Heart right ventricle (tissue), 16 donors: Measurements from ENCODE around the gene GSTT2B. TPM values are rescaled to one million over a fixed set of nuclear protein-coding genes. Genes with fewer than 3 reads are reported as not detected.
A peak's percentile ranks its signal among the peaks of the same experiment; 100 is the strongest.
"Not testable (repeated sequence)": the region's sequence is repeated elsewhere in the genome, so short reads cannot be mapped to it uniquely, and the experiment has no call there.

Experiments used
- ATAC-seq, 8 donors: fragments of 200-7000 bp; cut with Tn5 transposase; one replicate each; pipeline ENCODE4 v1.9.1; 2020; ENCODE audit warnings: mild to moderate bottlenecking in 8 of 8, moderate library complexity in 8 of 8, moderate number of reproducible peaks in 1 of 8
- DNase-seq, 2 donors: peaks; one replicate each; pipeline ENCODE4 v3.0.0-alpha.2; 2020
- H3K27ac ChIP-seq, 10 donors: fragments of 200-600 bp; sonication (generic) in 2 of 10; one replicate each; pipeline versions ENCODE4 v1.5.0 to v1.8.0; 2020 to 2022; ENCODE audit warnings: mild to moderate bottlenecking in 3 of 10
- H3K27me3 ChIP-seq, 7 donors: fragments of 200-600 bp; one replicate each; pipeline ENCODE4 v1.8.0; 2021 to 2022; ENCODE audit warnings: mild to moderate bottlenecking in 2 of 7
- H3K36me3 ChIP-seq, 9 donors: fragments of 200-600 bp; sonication (generic) in 1 of 9; one replicate each; pipeline versions ENCODE4 v1.5.0 to v1.8.0; 2020 to 2022; ENCODE audit warnings: mild to moderate bottlenecking in 2 of 9
- H3K4me1 ChIP-seq, 9 donors: fragments of 200-600 bp; sonication (generic) in 1 of 9; one replicate each; pipeline versions ENCODE4 v1.5.0 to v1.8.0; 2020 to 2022; ENCODE audit warnings: mild to moderate bottlenecking in 4 of 9
- H3K4me3 ChIP-seq, 10 donors: fragments of 200-600 bp; sonication (generic) in 2 of 10; one replicate each; pipeline versions ENCODE4 v1.5.0 to v1.8.0; 2020 to 2022; ENCODE audit warnings: mild to moderate bottlenecking in 7 of 10, moderate library complexity in 2 of 10
- H3K9me3 ChIP-seq, 11 donors: fragments of 200-600 bp in 10 of 11; sonication (generic) in 2 of 11; one replicate each; pipeline versions ENCODE4 v1.5.0 to v1.8.0; 2013 to 2022; ENCODE audit warnings: mild to moderate bottlenecking in 2 of 11, control low read depth in 1 of 11, moderate library complexity in 1 of 11
- CTCF ChIP-seq, 9 donors: fragments of 200-600 bp; sonication (generic) in 2 of 9; IDR thresholded peaks; one replicate each; pipeline versions ENCODE4 v1.5.0 to v1.8.0; 2021 to 2022; ENCODE audit warnings: antibody characterized with exemption in 9 of 9, mild to moderate bottlenecking in 5 of 9, moderate library complexity in 1 of 9
- WGBS, 2 donors: extraction: QIAGEN DNeasy Blood & Tissue Kit; methylation state at CpG; one replicate each; pipeline ENCODE4 v1.1.7; 2013; ENCODE audit warnings: inconsistent platforms in 1 of 2; 5-methylcytosine and 5-hydroxymethylcytosine counted together
- intact Hi-C, 10 donors: fragments of 100-400 bp; cut with DNase I; formaldehyde crosslinking; loops; one replicate each; pipeline versions ENCODE4 v1.11.1 to v1.14.2; 2022
- polyA plus RNA-seq, 2 donors: library from polyadenylated mRNA; stranded (reverse); fragments of 200-250 nt; gene quantifications; one replicate each; pipeline ENCODE4 v1.2.3, GENCODE V29; 2013
- total RNA-seq, 10 donors: library from RNA; stranded (reverse); fragmentation: NEBNext Ultra II Directional in 3 of 10; extraction: Animal tissue kit (Norgen Biotek cat#: 25700) in 3 of 10; gene quantifications; one replicate each; pipeline versions ENCODE4 v1.2.1 to v1.2.4, GENCODE V29; 2021 to 2023
- donor health status: Arrhythmogenic right ventricular cardiomyopathy.
- donor health status: ischemic (EF 13 %, LVEDD 7.1; RV severe dilation, severe dysfunction).
- donor health status: healthy with polysubstance abuse.
- donor health status: DM: no; HTN: yes; CAD: no.
- donor health status: DM: no; HTN: no; CAD: no.
- donor health status: ischemic (EF 25% LVEDD 6.9; RV normal size, moderate dysfunction).
- donor health status: ischemic (EF 25% LVEDD 5.7; RV mildly dilated, moderate dysfunction).
- donor health status: healthy.
- donor health status: DM: yes; HTN: yes; CAD: no.
- donor health status: Ischemic cardiomyopathy.
- donor health status: ischemic (EF 35%, LVEDD 5.7; RV mildly dilated, moderate dysfunction).
- donor health status: nonischemic (EF 11% LVEDD 7.7; RV severe dilation, severe dysfunction).
- donor health status: DM: yes; HTN: yes; CAD: no.
- donor health status: PGD.
- donor health status: ischemic (EF 29% LVEDD 5.4; RV normal size, mild dysfunction).
- donor health status: nonischemic (EF 23%, LVEDD 6.1; RV moderate dilation, normal function).

The GSTT2B gene
- total and polyA plus RNA-seq, 12 donors: 1.3 to 25.4 (median 5.4) TPM

DNA sequence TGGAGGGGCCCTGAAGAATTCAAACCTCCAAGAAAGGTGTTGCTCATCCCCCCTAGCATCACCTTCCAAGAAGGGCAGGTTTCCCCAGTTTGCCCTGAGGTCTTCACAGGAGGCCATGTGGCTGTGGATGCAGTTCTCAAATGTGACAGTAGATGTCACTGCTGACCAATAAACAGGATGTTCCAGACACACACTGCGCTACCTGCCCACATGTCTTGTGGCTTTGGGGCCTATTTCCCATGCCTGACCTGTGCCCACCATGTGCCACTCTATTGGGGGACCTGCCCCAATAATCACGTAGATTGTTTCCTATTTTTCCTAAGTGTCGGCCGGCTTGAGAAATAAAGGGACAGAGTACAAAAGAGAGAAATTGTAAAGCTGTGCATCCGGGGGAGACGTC, 23.4 kb upstream of the GSTT2B start:
- intact Hi-C loops: loop anchor here in 1 of 10 donors (10.0 kb wide), 1 partner anchor 260 kb away; the partner anchor contains the start of gene GGT5

DNA sequence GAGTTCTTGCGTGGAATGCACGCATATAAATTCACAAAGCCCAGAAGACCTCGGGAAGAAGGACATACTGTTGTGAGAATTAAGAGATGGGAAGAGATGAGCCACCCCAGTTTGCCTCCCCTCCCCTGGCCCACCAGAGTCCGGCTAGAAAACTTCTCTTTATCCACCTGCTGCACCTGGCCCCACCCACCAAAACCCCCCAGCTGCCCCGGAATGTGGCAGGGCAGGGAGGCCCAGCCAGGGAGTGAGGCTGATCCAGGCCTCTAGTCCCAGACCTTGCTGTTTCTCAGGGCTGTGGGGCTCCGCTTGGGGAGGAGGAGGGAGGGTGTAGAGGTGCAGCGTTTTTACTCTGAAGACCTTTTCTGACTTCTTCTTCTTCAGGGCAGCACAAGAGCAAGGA, 19.6 kb upstream of the GSTT2B start:
- H3K36me3 ChIP-seq, ATAC-seq, H3K9me3 ChIP-seq, H3K27ac ChIP-seq, H3K4me1 ChIP-seq, H3K27me3 ChIP-seq, DNase-seq: not testable (repeated sequence)
- WGBS, 2 donors: 52 to 81% methylated on average over 5 to 6 of the region's 7 CpGs
- intact Hi-C loops: loop anchor here in 1 of 10 donors (10.0 kb wide), 1 partner anchor 264 kb away; the partner anchor contains the start of gene GGT5
- peak overlapping the region in 1 of 10 donors; percentile 38 for H3K4me3 ChIP-seq

More for the DNA sequence above, 23.4 kb upstream of the GSTT2B start:
- DNase-seq (no peak), ATAC-seq (peak in 4 of 8 donors; percentile 16 to 65 (median 36))
- Histone ChIP-seq H3K4me3 (no peak overlapping the region), H3K27ac (no peak overlapping the region), H3K4me1 (no peaks in the 10 kb centered on the region), H3K27me3 (no peaks in the 10 kb centered on the region), H3K9me3 (no peaks in the 10 kb centered on the region), H3K36me3 (no peaks in the 10 kb centered on the region)
- 36 to 44% methylated on average over 6 of the region's 6 CpGs for WGBS, 2 donors
- TF ChIP-seq CTCF (IDR thresholded peaks at IDR 0.05): peak in 6 of 9 donors; percentile 50 to 82 (median 58)

GRCh38 chr22:23979557-23980240, 18.7 kb upstream of the GSTT2B start, which contains the start of gene GSTT2:
GSTT2 (plus strand) TSS chr22:23980134.
- intact Hi-C loops: loop anchor here in 3 of 10 donors (10.0 kb wide), 3 partner anchors 55 to 265 kb away; partner anchors contain the start of gene GGT5 (in 1 of the 3)
- H3K27me3 ChIP-seq, H3K4me1 ChIP-seq, DNase-seq, H3K27ac ChIP-seq, H3K9me3 ChIP-seq, H3K36me3 ChIP-seq: not testable (repeated sequence)
- no CpG with 5 or more reads among the region's 41 CpGs for WGBS, 2 donors
- ATAC-seq: peak; percentile 84 to 95 (median 91)
- peak within 1 kb of the TSS in 1 of 10 donors; percentile 38 for H3K4me3 ChIP-seq

DNA sequence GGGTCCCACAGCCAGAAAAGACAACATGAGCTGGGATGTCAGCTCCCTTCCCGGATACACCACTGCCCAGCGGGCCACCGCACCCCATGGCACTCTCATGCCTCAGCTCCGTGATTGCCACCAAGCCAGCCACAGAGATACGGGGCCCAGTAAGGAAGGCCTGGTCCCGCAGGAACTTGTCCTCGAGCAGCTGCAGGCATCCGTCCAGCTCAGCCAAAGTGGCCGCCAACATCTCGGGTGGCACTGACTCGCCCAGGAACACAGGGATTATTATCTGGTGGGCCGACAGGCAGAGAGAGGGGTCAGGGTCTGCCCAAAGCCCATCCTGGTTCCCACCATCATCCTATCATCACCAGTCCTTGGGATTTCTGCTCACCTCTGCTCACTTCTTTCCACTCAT, 16.3 kb upstream of the GSTT2B start:
- H3K27me3 ChIP-seq, H3K9me3 ChIP-seq, H3K4me3 ChIP-seq, DNase-seq, H3K36me3 ChIP-seq, H3K27ac ChIP-seq, ATAC-seq, H3K4me1 ChIP-seq: not testable (repeated sequence)
- intact Hi-C loops: loop anchor here in 2 of 10 donors (10.0 kb wide), 2 partner anchors 53 to 63 kb away; no protein-coding TSS in a partner anchor
- WGBS, 2 donors: 81 to 89% methylated on average over 7 of the region's 12 CpGs

DNA sequence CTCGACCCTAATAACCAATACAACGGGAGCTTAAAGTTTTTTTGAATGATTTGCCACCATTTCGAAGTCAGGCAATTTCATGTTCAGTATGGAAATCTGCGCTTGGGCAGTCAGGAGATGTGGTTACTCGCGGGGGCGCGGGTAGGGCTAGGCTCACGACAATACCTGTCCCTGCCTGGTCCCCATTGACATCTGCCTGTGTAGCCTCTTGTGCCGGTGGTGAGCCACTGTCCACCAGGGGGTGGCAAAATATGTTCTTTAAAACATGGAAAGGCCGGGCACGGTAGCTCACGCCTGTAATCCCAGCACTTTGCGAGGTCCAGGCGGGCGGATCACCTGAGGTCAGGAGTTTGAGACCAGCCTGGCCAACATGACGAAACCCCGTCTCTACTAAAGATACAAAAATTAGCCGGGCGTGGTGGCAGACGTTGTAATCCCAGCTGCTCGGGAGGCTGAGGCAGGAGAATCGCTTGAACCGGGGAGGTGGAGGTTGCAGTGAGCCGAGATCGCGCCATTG, 13.9 kb upstream of the GSTT2B start:
- not testable (repeated sequence) for H3K27ac ChIP-seq, H3K9me3 ChIP-seq, DNase-seq, H3K4me3 ChIP-seq, H3K27me3 ChIP-seq
- 14 to 23% methylated on average over 7 to 8 of the region's 27 CpGs for WGBS, 2 donors
- peaks cover 0 to 15% (median 0%) of the 10 kb centered on the region in 9 donors for H3K4me1 ChIP-seq
- peaks cover 0 to 23% (median 8%) of the 10 kb centered on the region in 9 donors for H3K36me3 ChIP-seq
- peak in 6 of 8 donors; percentile 31 to 48 (median 44) for ATAC-seq
- intact Hi-C loops: loop anchor here in 6 of 10 donors (5.0 to 10.0 kb wide), 4 partner anchors 43 to 60 kb away; no protein-coding TSS in a partner anchor

GRCh38 chr22:23974345-23974744, 13.3 kb upstream of the GSTT2B start, which contains the start of gene DDT:
DDT (minus strand) TSS chr22:23974441; CDS start chr22:23974414, 27 bp downstream.
- intact Hi-C loops: loop anchor here in 6 of 10 donors (5.0 to 10.0 kb wide), 4 partner anchors 42 to 60 kb away; no protein-coding TSS in a partner anchor

GRCh38 chr22:23971927-23972326, 10.9 kb upstream of the GSTT2B start:
- H3K27me3 ChIP-seq, H3K27ac ChIP-seq, H3K4me3 ChIP-seq, DNase-seq, H3K9me3 ChIP-seq, ATAC-seq: not testable (repeated sequence)
- intact Hi-C loops: loop anchor here in 6 of 10 donors (5.0 to 10.0 kb wide), 4 partner anchors 40 to 57 kb away; no protein-coding TSS in a partner anchor
- Histone ChIP-seq H3K4me1 (peaks cover 0 to 23% (median 0%) of the 10 kb centered on the region in 9 donors), H3K36me3 (peaks cover 0 to 32% (median 15%) of the 10 kb centered on the region in 9 donors)
- WGBS, 2 donors: 91 to 93% methylated on average over 3 of the region's 3 CpGs

More at GRCh38 chr22:23974345-23974744, 13.3 kb upstream of the GSTT2B start, which contains the start of gene DDT:
- peak; percentile 89 to 99 (median 97) for ATAC-seq
- H3K27me3 ChIP-seq, H3K4me3 ChIP-seq, H3K27ac ChIP-seq, H3K9me3 ChIP-seq, DNase-seq: not testable (repeated sequence)
- H3K36me3 ChIP-seq: peaks cover 0 to 28% (median 12%) of the 10 kb centered on the region in 9 donors
- peaks cover 0 to 19% (median 0%) of the 10 kb centered on the region in 9 donors for H3K4me1 ChIP-seq
- no CpG with 5 or more reads among the region's 29 CpGs for WGBS, 2 donors
